CD14-positive monocyte (primary cell): ENCODE results near the gene PIH1D1. TPM values are rescaled to one million over a fixed set of nuclear protein-coding genes. Genes with fewer than 3 reads are reported as not detected.
A peak's percentile ranks its signal among the peaks of the same experiment; 100 is the strongest.

Experiments
- DNase-seq, 3 donors: peaks; one replicate each; pipeline ENCODE4 v3.0.0-alpha.2; 2011 to 2022
- H2AFZ ChIP-seq: 2 replicates; pipeline ENCODE4 v1.6.0; 2012; ENCODE audit warnings: mild to moderate bottlenecking, low read depth, low read length, inconsistent platforms; ENCODE audit not compliant: insufficient read depth, poor library complexity, severe bottlenecking
- H3K27ac ChIP-seq, 2 donors: 1 replicate in 1 of 2; 2 replicates in 1 of 2; pipeline ENCODE4 v1.5.1; 2012 to 2013; ENCODE audit warnings: low read length in 2 of 2, control low read depth in 1 of 2, inconsistent platforms in 1 of 2, low read depth in 1 of 2, mild to moderate bottlenecking in 1 of 2
- H3K27me3 ChIP-seq, 2 donors: one replicate each; pipeline versions ENCODE4 v1.6.0 to v1.6.1; 2011 to 2013; ENCODE audit warnings: low read length in 2 of 2; ENCODE audit not compliant: control insufficient read depth in 2 of 2, insufficient read depth in 2 of 2
- H3K36me3 ChIP-seq, 2 donors: replicated peaks in 1 of 2; 1 replicate in 1 of 2; 2 replicates in 1 of 2; pipeline versions ENCODE4 v1.5.1 to v1.6.1; 2012 to 2013; ENCODE audit warnings: low read length in 2 of 2, control low read depth in 1 of 2, inconsistent platforms in 1 of 2, mild to moderate bottlenecking in 1 of 2; ENCODE audit not compliant: insufficient read depth in 2 of 2, control insufficient read depth in 1 of 2
- H3K4me1 ChIP-seq, 2 donors: 1 replicate in 1 of 2; 2 replicates in 1 of 2; pipeline versions ENCODE4 v1.5.1 to v1.6.1; 2012 to 2013; ENCODE audit warnings: low read length in 2 of 2, control low read depth in 1 of 2, inconsistent platforms in 1 of 2, mild to moderate bottlenecking in 1 of 2, moderate library complexity in 1 of 2; ENCODE audit not compliant: insufficient read depth in 2 of 2, control insufficient read depth in 1 of 2
- H3K4me2 ChIP-seq: replicated peaks from 2 replicates; pipeline ENCODE3; 2012; ENCODE audit warnings: low read length, moderate library complexity, mild to moderate bottlenecking; ENCODE audit not compliant: poor library complexity, severe bottlenecking; ENCODE audit errors: extremely low read depth
- H3K4me3 ChIP-seq, 3 experiments: fragments of 200-600 bp in 1 of 3; sonication (generic) in 1 of 3; replicated peaks in 1 of 3; 1 replicate in 2 of 3; 2 replicates in 1 of 3; pipeline ENCODE4 v1.5.1; 2011 to 2013; ENCODE audit warnings: low read length in 3 of 3, mild to moderate bottlenecking in 3 of 3, control low read depth in 2 of 3, low read depth in 2 of 3, inconsistent platforms in 1 of 3, moderate library complexity in 1 of 3
- H3K79me2 ChIP-seq: 2 replicates; pipeline ENCODE4 v1.6.0; 2012; ENCODE audit warnings: mild to moderate bottlenecking, control low read depth, inconsistent platforms, low read length, moderate library complexity; ENCODE audit not compliant: insufficient read depth
- H3K9ac ChIP-seq: 2 replicates; pipeline ENCODE4 v1.6.0; 2017; ENCODE audit warnings: low read length, mild to moderate bottlenecking; ENCODE audit not compliant: insufficient read depth, poor library complexity, severe bottlenecking
- H3K9me3 ChIP-seq, 2 donors: replicated peaks in 1 of 2; 1 replicate in 1 of 2; 2 replicates in 1 of 2; pipeline versions ENCODE4 v1.5.1 to v1.6.1; 2012 to 2013; ENCODE audit warnings: low read length in 2 of 2, control low read depth in 1 of 2; ENCODE audit not compliant: control insufficient read depth in 1 of 2, insufficient read depth in 1 of 2
- H4K20me1 ChIP-seq: 2 replicates; pipeline ENCODE4 v1.6.0; 2012; ENCODE audit warnings: mild to moderate bottlenecking, low read length, control low read depth, moderate library complexity; ENCODE audit not compliant: insufficient read depth
- H3K27ac Mint-ChIP-seq, 7 donors: one replicate each; pipeline ENCODE4 v1.8.0; 2020; ENCODE audit warnings: mild to moderate bottlenecking in 7 of 7, mixed read lengths in 7 of 7, moderate library complexity in 6 of 7, inconsistent platforms in 2 of 7
- H3K27me3 Mint-ChIP-seq, 3 donors: one replicate each; pipeline ENCODE4 v1.8.0; 2021 to 2022; ENCODE audit warnings: low read depth in 3 of 3, mild to moderate bottlenecking in 3 of 3, mixed read lengths in 3 of 3, moderate library complexity in 3 of 3, inconsistent platforms in 1 of 3
- H3K36me3 Mint-ChIP-seq, 2 donors: one replicate each; pipeline ENCODE4 v1.8.0; 2020; ENCODE audit warnings: mixed read lengths in 2 of 2, inconsistent platforms in 1 of 2, mild to moderate bottlenecking in 1 of 2
- H3K4me1 Mint-ChIP-seq: one replicate; pipeline ENCODE4 v1.8.0; 2020; ENCODE audit warnings: mild to moderate bottlenecking, mixed read lengths
- H3K4me3 Mint-ChIP-seq, 2 donors: one replicate each; pipeline ENCODE4 v1.8.0; 2020; ENCODE audit warnings: mild to moderate bottlenecking in 2 of 2, mixed read lengths in 2 of 2, moderate library complexity in 1 of 2
- H3K9me3 Mint-ChIP-seq, 7 donors: one replicate each; pipeline ENCODE4 v1.8.0; 2020 to 2022; ENCODE audit warnings: mixed read lengths in 7 of 7, mild to moderate bottlenecking in 6 of 7, moderate library complexity in 6 of 7, inconsistent platforms in 2 of 7
- CTCF ChIP-seq: fragments of 200-600 bp; IDR thresholded peaks from one replicate; pipeline ENCODE4 v1.8.0; 2022; ENCODE audit warnings: antibody characterized with exemption, mild to moderate bottlenecking
- WGBS: methylation state at CpG from one replicate; pipeline ENCODE4 v1.1.5; 2013; ENCODE audit warnings: missing lambda C conversion rate; ENCODE audit not compliant: insufficient coverage; 5-methylcytosine and 5-hydroxymethylcytosine counted together
- intact Hi-C, 2 donors: fragments of 100-400 bp; cut with micrococcal nuclease; formaldehyde crosslinking; loops; one replicate each; pipeline versions ENCODE4 v1.15.0 to v1.15.1; 2023
- polyA plus RNA-seq, 3 donors: library from polyadenylated mRNA; depleted of rRNA in 1 of 3; unstranded in 2 of 3; stranded (reverse) in 1 of 3; fragments of 300-500 nt in 2 of 3; fragments of >200 nt in 1 of 3; fragmentation: Illumina TruSeq in 2 of 3; gene quantifications; 1 replicate in 2 of 3; 2 replicates in 1 of 3; pipeline ENCODE4 v1.2.3, GENCODE V29; 2012 to 2021

PIH1D1 gene
- polyA plus RNA-seq, 3 donors, result 62.3 to 102 (median 83.9) TPM

GRCh38 chr19:49459388-49459787 is 7.8 kb upstream of the PIH1D1 start:
- H3K9me3 ChIP-seq, result no peaks in the 10 kb centered on the region
- peaks cover 30 to 41% of the 10 kb centered on the region in 2 donors for H3K36me3 ChIP-seq
- no peak for TF ChIP-seq CTCF
- no peaks in the 10 kb centered on the region for H3K27me3 ChIP-seq
- Mint-ChIP-seq H3K4me3 (no peak overlapping the region), H3K9me3 (no peaks in the 10 kb centered on the region), H3K27ac (no peak overlapping the region), H3K36me3 (peaks cover 36 to 55% of the 10 kb centered on the region in 2 donors), H3K27me3 (peaks cover 0 to 2% (median 0%) of the 10 kb centered on the region in 3 donors), H3K4me1 (no peaks in the 10 kb centered on the region)
- no peak overlapping the region for H3K4me2 ChIP-seq
- H3K4me3 ChIP-seq, result no peak overlapping the region
- H4K20me1 ChIP-seq, result peaks cover 4% of the 10 kb centered on the region
- DNase-seq, result no peak
- H2AFZ ChIP-seq, result no peak overlapping the region
- 97% methylated on average over 10 of the region's 12 CpGs for WGBS
- peaks cover under 1 to 3% of the 10 kb centered on the region in 2 donors for H3K4me1 ChIP-seq
- intact Hi-C loops, result loop anchor here in 1 of 2 donors (10.0 kb wide), 1 partner anchor 375 kb away; the partner anchor contains the start of gene SNRNP70
- H3K79me2 ChIP-seq, result peaks cover 12% of the 10 kb centered on the region
- no peak overlapping the region for H3K9ac ChIP-seq
- H3K27ac ChIP-seq, result no peak overlapping the region

- H3K4me3 Mint-ChIP-seq, result no peak overlapping the region
- H3K36me3 ChIP-seq, result peaks cover 25 to 33% of the 10 kb centered on the region in 2 donors
- peaks cover 0 to 5% (median 0%) of the 10 kb centered on the region in 3 donors for H3K27me3 Mint-ChIP-seq
- H3K4me2 ChIP-seq, result no peak overlapping the region
- no peak overlapping the region for H3K9ac ChIP-seq
- DNase-seq, result no peak
- H3K27me3 ChIP-seq, result no peaks in the 10 kb centered on the region
- TF ChIP-seq CTCF, result no peak
- H3K79me2 ChIP-seq, result peaks cover 20% of the 10 kb centered on the region
- intact Hi-C loops, result loop anchor here in 1 of 2 donors (10.0 kb wide), 1 partner anchor 374 kb away; the partner anchor contains the start of gene SNRNP70
- no peak overlapping the region for H3K4me3 ChIP-seq
- H3K9me3 Mint-ChIP-seq, result no peaks in the 10 kb centered on the region
- WGBS, result 71% methylated on average over 3 of the region's 5 CpGs
- H3K27ac Mint-ChIP-seq, result peak overlapping the region in 1 of 7 donors; percentile 15
- H3K36me3 Mint-ChIP-seq, result peaks cover 33 to 51% of the 10 kb centered on the region in 2 donors
- peaks cover 5% of the 10 kb centered on the region for H3K4me1 Mint-ChIP-seq
- H3K4me1 ChIP-seq, result peaks cover 8 to 11% of the 10 kb centered on the region in 2 donors
- no peak overlapping the region for H2AFZ ChIP-seq
- H3K27ac ChIP-seq, result no peak overlapping the region
- peaks cover 4% of the 10 kb centered on the region for H4K20me1 ChIP-seq
- no peaks in the 10 kb centered on the region for H3K9me3 ChIP-seq
Observed at GRCh38 chr19:49458567-49458903, 6.9 kb upstream of the PIH1D1 start.
